GM21360 (cell line): ENCODE results near the gene PAEP.

Experiments
- ATAC-seq: cut with Tn5 transposase; IDR thresholded peaks from one replicate; pipeline ENCODE4 v1.9.1; 2021; ENCODE audit warnings: mild to moderate bottlenecking, moderate library complexity; ENCODE audit not compliant: unreplicated experiment

Gene PAEP

DNA sequence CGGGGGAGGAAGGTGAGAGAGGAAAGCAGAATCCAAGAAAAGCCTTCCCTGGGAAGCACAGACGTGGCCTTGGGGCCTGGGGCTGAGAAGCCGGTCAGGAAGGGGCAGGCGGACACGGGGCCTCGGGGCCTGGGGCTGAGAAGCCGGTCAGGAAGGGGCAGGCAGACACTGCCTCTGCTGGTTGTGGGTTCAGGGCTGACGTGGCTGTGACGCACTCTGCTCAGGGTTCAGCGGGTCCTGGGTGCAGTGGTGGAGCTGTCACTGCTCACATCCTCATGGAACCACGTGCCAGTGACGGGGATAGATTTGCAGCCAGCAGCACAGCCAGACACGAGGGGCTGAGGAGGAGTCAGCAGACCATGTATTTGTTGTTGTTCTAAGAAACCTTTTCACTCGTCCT lies 12.8 kb downstream of the PAEP start:
- no peak for ATAC-seq

DNA sequence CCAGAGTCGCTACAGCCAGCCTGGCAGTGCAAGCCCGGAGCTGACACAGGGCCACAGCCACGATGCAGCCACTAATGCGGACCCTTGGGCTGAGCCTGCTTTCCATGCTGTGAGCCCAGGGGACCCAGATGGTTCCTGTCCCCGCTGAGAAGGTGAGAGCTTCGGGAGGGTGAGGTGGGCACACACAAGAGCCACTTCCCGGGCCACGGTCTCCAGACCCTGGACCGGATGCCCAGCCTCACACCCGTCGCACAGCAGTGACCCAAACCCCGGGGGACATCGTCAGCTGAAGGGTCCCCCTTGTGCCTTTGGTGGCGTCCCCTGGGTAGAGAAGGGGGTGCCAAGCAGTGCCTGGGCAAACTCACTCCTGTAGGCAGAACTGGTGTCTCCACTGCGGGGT lies 13.4 kb downstream of the PAEP start:
- ATAC-seq, result no peak

DNA sequence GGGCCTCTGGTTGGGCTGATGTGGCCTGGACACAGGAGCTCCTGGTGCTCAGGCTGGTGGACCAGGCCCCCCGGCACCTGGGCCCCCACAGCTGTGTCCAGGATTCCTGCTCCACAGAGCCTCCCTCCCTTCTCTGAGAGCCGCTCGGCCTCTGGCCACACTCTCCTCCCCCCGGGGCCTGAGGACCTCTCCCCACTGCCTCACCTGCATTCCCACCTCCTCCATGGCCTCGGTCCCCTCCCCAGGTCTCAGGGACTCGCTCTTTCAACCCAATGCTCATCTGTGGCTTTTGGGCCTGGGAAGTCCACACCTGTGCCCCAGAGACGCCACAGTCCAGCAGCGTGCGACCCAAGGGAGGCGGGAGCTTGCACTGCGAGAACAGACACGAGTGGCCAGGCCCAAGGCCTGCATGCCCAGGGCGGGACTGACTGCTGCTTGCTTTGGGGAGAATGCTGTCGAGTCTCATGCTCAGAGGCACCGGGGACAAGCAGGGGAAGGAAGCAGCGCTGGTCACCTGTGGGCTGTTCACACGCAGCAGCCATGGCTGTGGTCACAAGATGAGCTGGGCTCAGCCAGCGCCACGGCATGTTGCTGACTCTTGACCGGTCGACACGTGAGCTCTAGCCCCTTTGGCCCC lies 14.6 kb downstream of the PAEP start:
- no peak for ATAC-seq

DNA sequence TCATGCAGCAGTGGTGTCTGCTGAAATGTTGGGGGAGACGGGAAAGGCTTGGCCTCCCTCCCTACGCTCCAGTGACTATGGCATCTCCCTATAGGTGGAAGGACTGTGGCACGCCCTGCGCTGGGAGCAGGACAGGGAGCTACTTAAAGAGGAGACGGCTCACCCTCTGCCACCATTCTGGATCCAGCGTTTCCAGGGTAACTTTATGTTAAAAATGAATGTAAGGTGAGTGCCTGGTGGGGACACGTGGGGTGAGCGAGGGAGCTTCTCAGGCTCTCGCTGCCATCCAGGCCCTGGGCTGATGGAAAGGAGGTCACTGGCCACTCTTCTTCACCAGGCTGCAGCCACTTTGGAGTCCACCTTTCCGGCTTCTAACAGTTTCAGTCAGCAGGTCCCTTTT lies 15.7 kb downstream of the PAEP start:
- ATAC-seq, result no peak

DNA sequence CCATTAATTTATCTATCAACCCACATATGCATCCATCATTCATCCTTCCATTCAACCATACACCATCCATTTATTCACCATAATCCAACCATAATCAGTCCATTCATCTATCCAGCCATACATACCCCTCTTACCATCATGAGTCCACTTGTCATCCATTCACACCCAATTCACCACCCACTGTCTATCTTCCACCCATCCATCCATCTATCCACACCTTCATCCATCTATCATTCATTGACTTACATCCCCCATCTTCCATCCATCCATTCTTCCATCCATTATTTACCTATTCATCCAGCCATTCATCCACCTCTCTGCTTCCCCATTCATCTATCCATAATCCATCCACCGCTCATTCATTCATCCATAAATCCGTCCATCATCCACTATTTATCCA lies 17.8 kb downstream of the PAEP start:
- ATAC-seq, result no peak

DNA sequence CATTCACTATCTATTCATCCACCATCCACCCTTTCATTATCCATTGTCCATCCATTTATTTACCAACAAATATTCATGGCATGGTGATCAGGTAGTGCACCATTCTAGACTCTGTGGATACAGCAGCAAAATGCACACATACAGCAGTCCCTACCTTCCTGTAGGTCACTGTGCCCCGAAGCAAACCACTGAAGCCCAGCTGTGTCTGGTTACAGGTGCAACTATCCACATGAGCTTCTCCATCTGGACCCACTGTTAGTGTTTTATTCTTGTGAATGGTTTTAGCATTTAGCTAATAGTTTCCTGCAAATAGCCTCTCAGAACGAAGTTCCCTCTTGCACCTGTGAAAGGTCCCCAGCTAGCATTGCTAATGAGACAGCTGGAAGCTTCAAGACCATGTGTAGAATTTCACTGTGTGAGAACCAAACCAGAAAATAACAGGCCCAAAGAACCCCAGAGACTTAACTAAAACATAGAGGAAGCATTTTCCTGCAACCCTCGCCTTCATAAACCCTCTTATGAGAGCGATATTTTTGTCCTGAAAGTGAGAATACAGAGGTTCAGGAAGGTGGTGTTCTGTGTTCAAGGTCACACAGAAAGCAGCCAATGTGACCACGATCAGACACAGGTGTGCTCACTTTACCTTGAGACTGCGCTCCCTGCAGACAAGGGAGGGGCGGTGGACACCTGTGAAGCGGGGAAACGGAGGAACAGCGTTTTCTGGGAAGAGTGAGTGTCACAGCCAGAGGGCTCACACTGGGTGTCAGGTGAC lies 18.5 kb downstream of the PAEP start:
- no peak for ATAC-seq

DNA sequence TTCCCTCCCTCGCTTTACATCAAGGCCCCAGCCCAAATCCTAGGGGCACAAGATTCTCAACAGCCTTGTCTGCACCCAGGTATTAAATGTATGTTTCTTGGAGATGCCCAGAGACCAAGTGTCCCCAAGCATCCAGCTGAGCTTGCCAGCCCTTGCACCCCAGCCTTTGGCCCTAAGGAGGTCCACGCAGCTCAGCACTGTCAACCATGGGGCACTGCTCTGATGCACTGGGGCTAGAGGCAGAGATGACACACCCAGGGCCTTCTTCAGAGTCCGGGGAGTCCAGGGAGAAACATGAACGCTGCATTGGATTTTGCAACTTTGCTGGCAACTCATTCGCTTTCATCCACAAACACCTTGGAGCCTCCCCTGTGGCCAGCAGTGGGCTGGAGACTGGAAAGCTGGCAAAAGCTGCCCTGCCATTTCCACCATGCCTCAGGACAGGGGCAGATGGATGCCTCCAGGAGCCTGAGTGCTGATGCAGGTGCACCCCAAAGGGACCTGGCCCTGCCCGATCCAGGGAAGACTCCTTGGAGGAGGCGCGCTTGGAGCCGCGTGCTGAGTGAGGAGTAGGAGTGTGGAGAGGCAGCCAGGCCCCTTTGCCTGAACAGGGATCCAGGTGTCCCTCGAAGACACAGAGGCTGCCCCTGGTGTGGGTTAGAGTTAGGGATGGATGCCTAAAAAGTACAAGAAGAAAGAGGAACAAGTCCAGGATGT lies 19.3 kb downstream of the PAEP start:
- ATAC-seq, result no peak

DNA sequence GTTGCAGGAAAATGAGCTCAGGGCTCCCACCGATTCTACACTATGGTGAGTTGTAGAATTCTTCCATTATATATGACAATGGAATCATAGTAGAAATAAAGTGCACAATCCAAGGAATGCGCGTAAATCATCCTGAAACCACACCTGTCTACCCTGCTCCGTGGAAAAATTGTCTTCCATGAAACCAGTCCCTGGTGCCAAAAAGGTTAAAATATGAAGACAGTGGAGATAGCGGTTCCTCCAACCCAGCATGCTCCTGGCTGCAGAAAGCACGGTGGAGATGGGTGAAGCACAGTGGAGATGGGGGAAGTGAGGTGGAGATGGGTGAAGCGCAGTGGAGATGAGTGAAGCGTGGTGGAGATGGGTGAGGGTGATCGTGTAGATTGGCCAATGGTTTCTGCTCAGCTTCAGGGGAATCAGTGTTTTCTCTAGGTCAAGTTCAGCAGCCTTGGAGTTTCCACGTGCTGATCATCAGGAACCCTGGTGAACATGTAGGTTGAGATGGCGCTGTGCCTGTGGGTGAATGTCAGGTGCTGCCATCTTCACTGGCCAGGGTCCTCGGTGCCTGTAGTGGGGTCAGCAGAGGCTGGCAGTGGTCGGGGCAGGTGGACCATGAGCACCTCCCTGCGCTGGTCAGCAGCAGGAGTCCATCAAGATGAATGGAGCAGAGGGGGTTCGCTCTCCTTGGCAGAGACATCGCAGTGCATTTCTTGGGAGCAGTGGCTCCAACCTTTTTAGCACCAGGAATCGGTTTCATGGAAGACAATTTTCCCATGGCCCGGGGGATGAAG lies 20.3 kb downstream of the PAEP start:
- no peak for ATAC-seq

DNA sequence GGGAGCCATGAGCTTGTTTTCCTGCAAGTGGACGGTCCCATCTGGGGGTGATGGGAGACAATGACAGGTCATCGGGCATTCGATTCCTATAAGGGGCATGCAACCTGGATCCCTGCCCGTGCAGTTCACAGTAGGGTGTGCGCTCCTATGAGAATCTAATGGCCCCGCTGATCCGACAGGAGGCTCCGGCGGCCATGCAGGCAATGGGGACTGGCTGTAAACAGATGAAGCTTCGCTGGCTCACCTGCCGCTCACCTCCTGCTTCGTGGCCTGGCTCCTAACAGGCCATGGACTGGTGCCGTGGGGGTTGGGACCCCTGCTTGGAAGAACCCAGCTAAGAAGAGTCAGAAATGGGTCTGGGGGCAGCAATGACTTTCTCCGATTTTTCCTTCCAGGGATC lies 21.0 kb downstream of the PAEP start:
- no peak for ATAC-seq

DNA sequence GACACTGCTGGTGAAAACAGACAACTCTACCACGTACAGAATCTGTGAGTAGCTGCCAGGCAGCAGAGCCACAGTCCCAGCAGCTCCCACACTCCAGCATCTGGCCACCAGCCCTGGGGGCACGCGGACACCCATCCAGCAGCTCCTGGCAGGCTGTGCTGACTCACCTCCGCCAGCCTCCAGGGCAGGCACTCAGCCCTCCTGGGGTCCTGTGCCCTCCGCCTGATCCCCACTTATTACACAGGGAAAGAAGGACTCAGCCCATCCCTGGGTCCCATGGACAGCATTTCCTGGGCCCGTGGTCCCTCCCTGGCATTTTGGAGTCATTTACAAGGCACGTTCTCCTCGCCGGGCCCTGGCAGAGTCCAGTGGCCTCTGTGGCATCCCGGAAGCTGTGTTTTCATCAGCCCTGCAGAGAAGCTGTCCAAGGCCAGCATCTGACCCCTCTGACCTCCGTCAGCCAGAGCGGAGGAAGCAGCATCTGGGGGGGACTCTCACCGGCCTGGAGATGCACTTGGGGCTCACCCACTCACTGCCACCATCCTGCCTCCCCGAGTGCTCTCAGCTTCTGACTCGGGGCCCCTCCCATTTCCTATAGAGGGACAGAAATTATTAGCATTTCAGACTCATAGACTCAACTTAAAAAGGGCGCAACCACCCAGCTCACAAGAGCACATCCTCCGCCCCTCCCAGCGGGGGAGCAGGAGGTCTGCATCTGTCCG lies 21.6 kb downstream of the PAEP start:
- ATAC-seq, result no peak

DNA sequence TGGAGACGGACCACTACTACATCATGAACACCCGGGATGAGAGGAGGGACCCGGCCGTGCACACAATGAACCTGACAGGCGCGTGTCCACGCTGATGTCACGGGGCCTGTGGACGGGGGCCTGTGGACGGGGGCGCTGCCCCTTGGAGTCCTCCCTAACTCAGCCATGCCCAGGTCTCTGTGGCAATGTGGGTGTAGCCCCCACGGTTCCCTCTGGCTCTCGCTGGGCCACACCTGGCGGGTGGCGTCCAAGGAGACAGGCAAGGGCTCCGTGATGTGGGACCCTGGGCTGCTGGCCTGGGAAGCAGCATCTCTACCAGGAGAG lies 22.1 kb downstream of the PAEP start:
- no peak for ATAC-seq

DNA sequence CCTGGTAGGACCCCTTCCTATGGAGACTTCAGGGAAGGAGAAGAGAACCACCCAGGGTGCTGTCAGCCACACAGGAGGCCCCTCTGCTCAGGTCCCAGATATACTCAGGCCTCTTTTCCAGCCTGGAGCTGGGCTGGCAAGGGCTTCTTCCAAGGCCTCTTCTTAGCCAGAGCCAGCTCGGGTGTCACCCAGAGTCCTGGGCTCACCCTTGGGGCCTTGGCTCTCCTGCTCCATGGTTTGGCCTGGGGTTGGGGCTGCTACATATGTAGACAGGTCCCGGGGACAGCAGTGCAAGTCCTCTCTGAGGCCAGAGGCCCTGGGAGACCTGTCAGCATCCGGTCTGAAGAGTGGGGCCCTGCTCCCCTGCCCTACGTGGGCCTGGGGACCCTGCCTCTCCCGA lies 22.8 kb downstream of the PAEP start:
- ATAC-seq, result no peak

DNA sequence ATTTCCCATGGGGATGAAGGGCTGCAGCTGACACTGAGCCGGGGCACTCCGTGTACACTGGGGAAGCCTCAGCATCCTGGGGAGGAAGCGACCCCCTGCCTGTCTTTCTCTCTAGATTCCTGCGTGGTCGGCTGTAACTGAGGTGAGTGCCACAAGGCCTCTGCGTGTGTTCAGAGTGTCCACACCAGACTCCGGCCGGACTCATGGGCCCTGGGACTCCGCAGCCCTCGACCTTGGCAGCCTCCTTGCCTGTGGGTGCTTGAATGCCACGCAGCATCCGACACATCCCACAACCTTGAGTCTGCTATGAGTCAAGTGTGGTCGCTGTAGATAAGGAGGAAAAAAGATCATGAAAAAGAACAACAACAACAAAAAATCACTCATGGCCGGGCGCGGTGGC lies 23.4 kb downstream of the PAEP start:
- ATAC-seq, result no peak

DNA sequence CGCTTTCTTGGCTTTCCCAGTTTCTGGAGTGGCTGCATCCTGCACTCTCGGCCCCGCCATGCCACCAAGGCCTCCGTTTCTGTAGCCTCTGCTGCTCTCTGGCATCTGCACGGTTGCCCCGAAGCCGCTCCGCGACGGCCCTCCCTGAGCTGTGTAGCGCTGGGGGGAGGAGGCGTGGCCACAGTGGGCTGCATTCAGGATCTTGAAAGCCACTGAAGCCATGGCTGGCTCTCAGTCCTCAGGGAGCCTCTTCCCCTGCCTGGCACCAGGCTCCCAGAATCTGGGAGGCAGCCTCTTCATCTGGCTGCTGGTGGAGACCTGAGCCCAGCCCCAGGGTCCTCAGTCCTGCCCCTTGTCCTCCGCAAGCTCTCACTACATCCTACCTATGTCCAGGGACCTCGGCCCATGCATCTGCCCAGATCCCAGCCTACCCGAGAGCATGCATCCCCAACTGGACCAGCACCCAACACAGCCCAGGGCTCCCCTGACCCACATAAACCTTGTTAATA lies 25.1 kb downstream of the PAEP start:
- no peak for ATAC-seq

DNA sequence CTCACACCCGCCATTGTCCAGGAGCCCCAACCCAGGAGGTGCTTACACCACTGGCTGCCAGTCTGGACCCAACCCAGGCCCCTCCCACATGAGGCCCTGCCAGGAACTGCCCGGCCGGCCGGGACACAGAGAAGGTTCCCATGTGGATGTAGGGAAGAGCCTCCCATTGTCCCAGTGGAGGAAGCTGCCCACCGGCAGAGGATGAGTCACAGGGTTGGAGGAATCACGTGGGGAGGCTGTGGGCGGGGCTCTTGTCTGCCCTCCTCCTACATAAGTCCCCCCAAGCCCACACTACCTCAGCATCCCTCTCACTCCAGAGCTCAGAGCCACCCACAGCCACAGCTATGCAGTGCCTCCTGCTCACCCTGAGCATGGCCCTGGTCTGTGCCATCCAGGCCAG lies 26.1 kb downstream of the PAEP start:
- ATAC-seq, result no peak

DNA sequence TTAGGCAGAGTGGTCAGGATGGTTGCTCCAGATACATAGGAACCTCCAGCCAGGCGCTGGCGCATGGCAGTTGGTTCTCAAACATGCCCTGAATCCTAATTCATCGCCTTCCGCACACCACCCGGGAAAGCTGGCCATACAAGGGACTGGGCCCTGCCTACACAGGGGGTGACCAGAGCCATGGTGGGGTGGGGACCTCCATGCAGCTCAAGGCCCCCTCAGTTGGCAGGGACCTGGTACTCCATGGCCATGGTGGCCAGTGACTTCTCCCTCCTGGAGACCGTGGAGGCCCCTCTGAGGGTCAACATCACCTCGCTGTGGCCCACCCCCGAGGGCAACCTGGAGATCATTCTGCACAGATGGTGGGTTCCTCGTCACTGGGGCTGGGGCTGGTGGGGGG lies 26.8 kb downstream of the PAEP start:
- no peak for ATAC-seq

DNA sequence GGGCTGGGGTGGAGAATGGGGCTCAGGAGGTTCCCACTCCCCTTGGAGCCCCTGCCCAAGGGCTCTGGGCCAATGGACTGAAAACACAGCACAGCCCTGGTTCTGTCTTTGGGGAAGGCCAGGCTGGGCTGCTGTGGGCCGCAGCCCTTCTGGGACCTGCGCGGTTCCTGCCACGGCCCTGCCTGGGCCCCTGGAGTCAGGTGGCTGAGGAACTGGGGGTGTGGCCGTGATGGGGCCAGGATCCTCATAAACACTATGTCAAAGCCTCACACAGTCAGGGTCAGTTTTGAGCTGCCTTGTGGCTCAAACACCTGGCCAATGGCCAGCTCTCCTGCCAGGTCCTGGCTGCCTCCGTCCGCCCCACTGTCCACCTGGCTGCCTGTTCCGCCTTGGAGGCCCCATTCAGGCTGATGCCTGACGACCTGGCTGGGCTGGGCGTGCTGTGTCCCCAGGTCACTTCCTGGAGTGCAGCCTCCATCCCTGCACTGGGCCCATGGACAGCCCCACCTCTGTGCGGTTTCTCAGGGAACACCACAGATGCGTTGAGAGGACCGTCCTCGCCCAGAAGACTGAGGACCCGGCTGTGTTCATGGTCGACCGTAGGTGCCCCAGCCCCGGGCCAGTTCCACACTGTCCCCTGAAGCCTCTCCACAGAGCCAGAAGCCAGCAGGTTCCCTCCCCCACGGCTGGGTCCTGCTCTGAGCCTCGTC lies 27.5 kb downstream of the PAEP start:
- no peak for ATAC-seq

DNA sequence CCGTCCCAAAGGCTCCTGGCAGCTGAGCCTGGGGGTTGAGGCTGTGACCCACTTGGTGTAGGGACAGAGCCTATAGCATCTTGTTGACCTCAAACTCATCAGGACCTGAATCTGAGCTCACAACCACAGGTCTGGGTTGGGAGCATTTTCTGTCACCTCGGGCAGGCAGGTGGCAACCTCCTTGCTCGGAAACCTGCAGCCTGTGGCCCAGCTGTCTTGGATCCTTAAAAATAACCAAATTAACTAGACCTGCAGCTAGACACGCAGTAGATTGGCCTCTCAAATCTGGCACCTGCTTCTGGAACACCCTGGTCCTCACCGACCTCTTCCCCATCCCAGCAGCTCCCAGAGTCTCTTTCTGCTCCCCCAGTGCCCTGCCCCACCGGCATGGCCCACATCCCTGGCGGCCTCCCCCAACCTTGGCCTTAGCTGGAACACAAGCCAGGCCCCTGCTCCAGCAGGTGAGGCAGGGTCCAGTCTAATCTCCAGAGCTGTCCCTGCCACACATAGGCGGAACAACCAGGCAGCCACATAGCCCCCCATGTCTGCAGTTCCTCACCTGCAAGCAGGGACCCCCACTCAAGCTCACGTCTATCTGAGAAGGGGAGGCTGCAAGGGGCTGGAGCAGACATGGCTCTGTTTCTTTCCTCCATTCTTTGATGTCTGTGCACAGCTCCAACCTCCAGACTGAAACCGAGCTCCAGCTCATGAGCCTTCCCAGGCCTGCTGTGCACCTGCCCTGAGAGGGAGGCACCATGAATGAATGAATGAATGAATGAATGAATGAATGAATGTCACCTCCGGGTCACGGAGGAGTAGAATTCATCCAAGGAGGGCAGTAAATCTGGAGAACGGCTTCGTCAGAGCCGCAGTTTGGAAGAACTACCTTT lies 28.3 kb downstream of the PAEP start:
- no peak for ATAC-seq

DNA sequence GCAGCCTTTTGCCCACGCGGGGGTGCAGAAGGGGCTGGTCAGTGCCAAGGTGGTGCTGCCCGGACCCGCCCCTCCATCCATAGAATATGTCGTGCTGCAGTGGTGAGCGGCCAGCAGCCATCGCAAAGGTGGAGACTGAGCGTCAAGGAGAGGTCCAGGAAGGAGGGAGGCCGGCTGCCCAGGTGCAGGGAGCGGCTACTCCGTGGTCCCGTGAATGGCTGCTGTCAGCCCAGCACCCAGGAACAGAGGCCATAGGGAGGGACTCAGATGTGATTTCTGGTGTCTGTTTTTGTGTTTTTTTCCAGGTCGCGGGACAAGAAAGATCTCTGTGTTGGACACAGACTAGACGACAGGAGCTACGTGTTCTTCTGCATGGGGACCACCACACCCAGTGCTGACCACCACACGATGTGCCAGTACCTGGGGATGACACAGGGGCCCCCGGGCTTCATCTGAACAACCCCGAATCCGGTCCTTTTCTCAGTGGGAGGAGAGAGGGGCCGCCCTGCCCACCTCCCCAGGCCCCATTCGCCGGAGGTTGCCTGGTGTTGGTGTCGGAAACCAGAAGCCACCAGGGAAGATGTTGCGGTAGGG lies 29.0 kb downstream of the PAEP start:
- no peak for ATAC-seq
